ENCODE data around the gene KLHL15. TPM values are rescaled to one million over a fixed set of nuclear protein-coding genes. Genes with fewer than 3 reads are reported as not detected.

The KLHL15 gene
- total and polyA plus RNA-seq, 9 donors = 3.7 to 19.2 (median 12.6) TPM

GRCh38 chrX:23990455-23990854 is 36.5 kb downstream of the KLHL15 start:
- no peaks in the 10 kb centered on the region for H3K36me3 ChIP-seq
- DNase-seq = no peak
- no peaks in the 10 kb centered on the region for H3K27me3 ChIP-seq
- WGBS, 3 donors = 79 to 88% (median 80%) methylated on average over 2 of the region's 2 CpGs
- no peak for TF ChIP-seq CTCF (IDR thresholded peaks at IDR 0.05)
- no peak for TF ChIP-seq POLR2A (IDR thresholded peaks at IDR 0.05)
- TF ChIP-seq EP300 (IDR thresholded peaks at IDR 0.05) = no peak
- H3K27ac ChIP-seq = no peak overlapping the region
- no peaks in the 10 kb centered on the region for H3K9me3 ChIP-seq
- no peaks in the 10 kb centered on the region for H3K4me1 ChIP-seq (ENCODE audit: insufficient read depth)
- H3K4me3 ChIP-seq = no peak overlapping the region
- intact Hi-C loops (cut with DNase I) = no loop called here

DNA sequence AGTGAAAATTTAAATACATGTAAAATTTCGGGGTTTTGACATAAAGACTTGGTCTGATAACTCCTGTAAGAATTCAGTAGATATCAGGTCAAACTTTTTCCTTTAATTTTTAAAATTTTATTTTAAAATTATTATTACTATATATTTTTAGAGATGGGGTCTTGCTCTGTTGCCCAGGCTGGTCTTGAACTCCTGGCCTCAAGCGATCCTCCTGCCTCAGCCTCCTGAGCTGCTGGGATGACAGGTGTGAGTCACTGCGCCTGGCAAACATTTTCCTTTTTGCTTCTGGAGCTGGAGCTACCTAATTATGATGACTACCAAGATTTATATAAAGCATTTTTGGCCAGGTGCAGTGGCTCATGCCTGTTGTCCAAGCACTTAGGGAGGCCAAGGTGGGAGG is 37.3 kb downstream of the KLHL15 start:
- H3K4me1 ChIP-seq (ENCODE audit: insufficient read depth) = no peaks in the 10 kb centered on the region
- WGBS, 3 donors = 86 to 92% (median 92%) methylated on average over 3 of the region's 3 CpGs
- H3K9me3 ChIP-seq = no peaks in the 10 kb centered on the region
- no peak overlapping the region for H3K27ac ChIP-seq
- intact Hi-C loops (cut with DNase I) = no loop called here
- H3K4me3 ChIP-seq = no peak overlapping the region
- no peaks in the 10 kb centered on the region for H3K27me3 ChIP-seq
- no peaks in the 10 kb centered on the region for H3K36me3 ChIP-seq
- DNase-seq = no peak
- no peak for TF ChIP-seq CTCF (IDR thresholded peaks at IDR 0.05)
- TF ChIP-seq EP300 (IDR thresholded peaks at IDR 0.05) = no peak
- no peak for TF ChIP-seq POLR2A (IDR thresholded peaks at IDR 0.05)

- Histone ChIP-seq H3K4me3 (no peak overlapping the region), H3K36me3 (no peaks in the 10 kb centered on the region), H3K9me3 (no peaks in the 10 kb centered on the region), H3K27ac (no peak overlapping the region), H3K4me1 (ENCODE audit: insufficient read depth) (peaks cover 2% of the 10 kb centered on the region), H3K27me3 (no peaks in the 10 kb centered on the region)
- 75 to 86% (median 82%) methylated on average over 1 of the region's 1 CpG for WGBS, 3 donors
- no peak for DNase-seq
- TF ChIP-seq POLR2A (IDR thresholded peaks at IDR 0.05) (no peak), CTCF (IDR thresholded peaks at IDR 0.05) (no peak), EP300 (IDR thresholded peaks at IDR 0.05) (no peak)
- intact Hi-C loops (cut with DNase I) = no loop called here
Measured at GRCh38 chrX:23982891-23983290, 44.1 kb downstream of the KLHL15 start.

- WGBS, 3 donors = 72 to 77% (median 74%) methylated on average over 2 of the region's 2 CpGs
- H3K4me1 ChIP-seq (ENCODE audit: insufficient read depth) = peaks cover 2% of the 10 kb centered on the region
- intact Hi-C loops (cut with DNase I) = no loop called here
- H3K36me3 ChIP-seq = no peaks in the 10 kb centered on the region
- H3K9me3 ChIP-seq = no peaks in the 10 kb centered on the region
- H3K4me3 ChIP-seq = no peak overlapping the region
- TF ChIP-seq POLR2A (IDR thresholded peaks at IDR 0.05) (no peak), EP300 (IDR thresholded peaks at IDR 0.05) (no peak), CTCF (IDR thresholded peaks at IDR 0.05) (no peak)
- no peak overlapping the region for H3K27ac ChIP-seq
- no peak for DNase-seq
- H3K27me3 ChIP-seq = no peaks in the 10 kb centered on the region
Measured at GRCh38 chrX:23981711-23982110, 45.3 kb downstream of the KLHL15 start.

DNA sequence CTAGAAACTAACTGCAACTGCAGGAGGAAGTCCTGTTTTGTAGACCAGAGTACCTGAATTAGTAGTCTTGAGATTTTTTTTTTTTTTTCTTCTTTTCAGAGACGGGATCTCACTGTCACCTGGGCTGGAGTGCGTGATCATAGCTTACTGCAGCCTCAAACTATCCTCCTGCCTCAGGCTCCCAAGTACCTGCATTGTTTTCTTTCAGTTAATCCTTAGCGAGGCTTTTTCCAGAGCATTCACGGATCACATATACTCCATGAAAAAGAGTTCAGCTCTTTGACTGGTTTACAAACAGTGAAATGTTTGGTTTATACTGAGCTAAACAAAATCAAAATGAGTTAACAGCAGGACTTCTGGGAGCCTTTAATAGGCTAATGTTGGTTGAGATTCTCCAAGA is 45.8 kb downstream of the KLHL15 start:
- TF ChIP-seq CTCF (IDR thresholded peaks at IDR 0.05) (no peak), EP300 (IDR thresholded peaks at IDR 0.05) (no peak)
- DNase-seq = no peak
- peaks cover 2% of the 10 kb centered on the region for H3K4me1 ChIP-seq (ENCODE audit: insufficient read depth)
- H3K9me3 ChIP-seq = no peaks in the 10 kb centered on the region
- no peaks in the 10 kb centered on the region for H3K36me3 ChIP-seq
- H3K4me3 ChIP-seq = no peak overlapping the region
- intact Hi-C loops (cut with DNase I) = no loop called here
- H3K27ac ChIP-seq = no peak overlapping the region
- no peaks in the 10 kb centered on the region for H3K27me3 ChIP-seq
- WGBS, 3 donors = 64 to 65% (median 65%) methylated on average over 4 of the region's 4 CpGs
